ENCODE results near the gene SPATC1L. TPM values are rescaled to one million over a fixed set of nuclear protein-coding genes. Genes with fewer than 3 reads are reported as not detected.

Gene SPATC1L
- total RNA-seq, 4 donors from 2014 or later = 1.5 to 11.9 (median 3.0) TPM

GRCh38 chr21:46154155-46154954 is 29.9 kb downstream of the SPATC1L start:
- DNase-seq = peak in 1 of 2 donors; percentile 8
- no peak for ATAC-seq
- Histone ChIP-seq H3K4me3 (no peak overlapping the region), H3K36me3 (no peaks in the 10 kb centered on the region), H3K27ac (no peak overlapping the region), H3K4me1 (peaks cover 0 to 10% of the 10 kb centered on the region in 2 donors), H3K27me3 (peaks cover 0 to 9% (median 0%) of the 10 kb centered on the region in 3 donors), H3K9me3 (no peaks in the 10 kb centered on the region)
- intact Hi-C loops (cut with DNase I; ENCODE audit: low total_unique reads) (no loop called here), in situ Hi-C loops (cut with MboI; ENCODE audit: low sequenced_read_pairs in 4 of 4) (no loop called here)
- no peak for TF ChIP-seq CTCF (IDR thresholded peaks at IDR 0.05 in 4 of 5, conservative IDR thresholded peaks at IDR 0.05 in 1 of 5)
- TF ChIP-seq POLR2A (IDR thresholded peaks at IDR 0.05) = no peak

DNA sequence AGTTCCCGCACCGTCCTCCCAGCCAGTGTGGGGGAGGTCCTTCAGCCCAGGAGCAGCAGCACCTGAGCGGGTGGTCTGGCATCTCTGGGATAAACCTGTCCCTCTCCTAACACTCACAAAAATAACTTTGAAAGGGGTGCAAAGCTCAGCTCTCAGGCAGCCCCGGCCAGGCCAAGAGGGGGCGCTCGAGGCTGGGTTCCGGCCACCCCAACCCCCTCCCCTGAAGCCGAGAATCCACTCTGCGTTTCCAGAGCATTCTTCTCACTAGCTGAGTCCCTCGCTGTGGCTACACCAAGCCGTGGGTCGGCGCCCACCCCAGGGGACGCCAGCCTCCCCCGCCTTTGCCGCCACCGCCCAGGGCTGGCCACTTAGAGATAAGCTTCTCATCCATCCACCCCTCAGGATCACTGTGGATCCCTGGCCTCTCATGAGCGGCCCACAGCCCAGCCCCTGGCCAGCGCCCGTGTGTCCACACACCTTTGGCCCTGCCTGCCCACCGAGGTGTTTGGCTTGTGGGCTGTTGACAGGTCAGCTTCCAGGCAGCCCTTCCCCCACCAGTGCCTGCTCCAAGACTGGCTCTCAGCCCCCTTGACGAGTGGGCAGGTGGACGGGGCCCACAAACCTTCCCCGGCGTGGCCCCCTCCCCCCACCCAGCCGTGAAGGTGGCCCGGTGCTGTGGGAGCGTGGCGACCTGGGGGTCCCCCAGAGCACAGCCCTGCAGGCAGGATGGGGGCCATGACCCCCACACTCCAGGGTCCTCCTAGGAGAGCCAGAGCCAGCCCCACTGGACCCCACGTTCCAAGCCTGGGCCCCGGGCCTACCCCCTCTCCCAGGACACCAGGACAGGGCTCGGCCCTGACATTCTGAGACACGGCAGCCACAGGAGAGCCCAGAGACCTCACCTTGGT is 30.8 kb downstream of the SPATC1L start:
- H3K36me3 ChIP-seq = no peaks in the 10 kb centered on the region
- no peaks in the 10 kb centered on the region for H3K9me3 ChIP-seq
- no peak for TF ChIP-seq POLR2A (IDR thresholded peaks at IDR 0.05)
- TF ChIP-seq CTCF (IDR thresholded peaks at IDR 0.05 in 4 of 5, conservative IDR thresholded peaks at IDR 0.05 in 1 of 5) = peak; percentile 34 to 76 (median 59)
- peaks cover 0 to 9% (median 0%) of the 10 kb centered on the region in 3 donors for H3K27me3 ChIP-seq
- peaks cover 0 to 10% of the 10 kb centered on the region in 2 donors for H3K4me1 ChIP-seq
- H3K27ac ChIP-seq = no peak overlapping the region
- intact Hi-C loops (cut with DNase I; ENCODE audit: low total_unique reads) = no loop called here
- in situ Hi-C loops (cut with MboI; ENCODE audit: low sequenced_read_pairs in 4 of 4) = no loop called here
- ATAC-seq (peak; percentile 57 to 85), DNase-seq (peak in 1 of 2 donors; percentile 24)
- H3K4me3 ChIP-seq = peak overlapping the region; percentile 7 to 30 (median 20)

DNA sequence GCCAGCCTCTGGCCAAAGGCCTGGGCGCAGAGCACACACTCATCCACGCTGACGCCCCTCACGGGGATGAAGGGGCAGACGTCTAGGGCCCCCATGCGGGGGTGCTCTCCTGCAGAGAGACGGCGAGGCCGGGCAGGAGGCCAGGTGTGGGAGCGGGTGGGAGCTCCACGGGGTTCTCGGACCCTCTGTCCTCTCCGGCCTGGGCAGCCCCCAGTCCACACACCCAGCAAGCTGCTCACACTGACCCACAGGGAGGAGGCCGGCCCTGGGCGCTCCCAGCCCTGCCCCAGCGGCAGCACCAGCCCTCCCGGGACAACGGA is 31.4 kb downstream of the SPATC1L start:
- in situ Hi-C loops (cut with MboI; ENCODE audit: low sequenced_read_pairs in 4 of 4) = no loop called here
- Histone ChIP-seq H3K9me3 (no peaks in the 10 kb centered on the region), H3K4me3 (peak overlapping the region in 2 of 4 donors; percentile 27 to 30), H3K36me3 (no peaks in the 10 kb centered on the region), H3K27me3 (peaks cover 0 to 9% (median 0%) of the 10 kb centered on the region in 3 donors), H3K27ac (no peak overlapping the region), H3K4me1 (peaks cover 0 to 10% of the 10 kb centered on the region in 2 donors)
- DNase-seq = peak in 1 of 2 donors; percentile 12
- ATAC-seq = peak in 1 of 2 donors; percentile 30
- intact Hi-C loops (cut with DNase I; ENCODE audit: low total_unique reads) = no loop called here
- TF ChIP-seq CTCF (IDR thresholded peaks at IDR 0.05 in 4 of 5, conservative IDR thresholded peaks at IDR 0.05 in 1 of 5) (no peak), POLR2A (IDR thresholded peaks at IDR 0.05) (no peak)

- peaks cover 0 to 10% of the 10 kb centered on the region in 2 donors for H3K4me1 ChIP-seq
- H3K4me3 ChIP-seq = no peak overlapping the region
- no peaks in the 10 kb centered on the region for H3K36me3 ChIP-seq
- no peak overlapping the region for H3K27ac ChIP-seq
- DNase-seq (peak in 1 of 2 donors; percentile 6), ATAC-seq (no peak)
- H3K27me3 ChIP-seq = peaks cover 0 to 9% (median 0%) of the 10 kb centered on the region in 3 donors
- no peaks in the 10 kb centered on the region for H3K9me3 ChIP-seq
- TF ChIP-seq POLR2A (IDR thresholded peaks at IDR 0.05) (no peak), CTCF (IDR thresholded peaks at IDR 0.05 in 4 of 5, conservative IDR thresholded peaks at IDR 0.05 in 1 of 5) (no peak)
- intact Hi-C loops (cut with DNase I; ENCODE audit: low total_unique reads) (no loop called here), in situ Hi-C loops (cut with MboI; ENCODE audit: low sequenced_read_pairs in 4 of 4) (no loop called here)
Measured at GRCh38 chr21:46151989-46152926, 32.0 kb downstream of the SPATC1L start.

Data from gastrocnemius medialis (tissue), 4 donors.